ENCODE data around the gene SMIM17. TPM values are rescaled to one million over a fixed set of nuclear protein-coding genes. Genes with fewer than 3 reads are reported as not detected.

Gene SMIM17
- total RNA-seq, 6 donors from 2014 or later, result 0.29 to 0.30 TPM; not detected in 4

GRCh38 chr19:56596676-56597075 is 46.3 kb upstream of the SMIM17 start:
- peaks cover 0 to 10% (median 7%) of the 10 kb centered on the region in 4 donors for H3K36me3 ChIP-seq
- TF ChIP-seq POLR2AphosphoS5 (IDR thresholded peaks at IDR 0.05), result no peak
- TF ChIP-seq POLR2A (IDR thresholded peaks at IDR 0.05), result no peak
- H3K27me3 ChIP-seq, result no peaks in the 10 kb centered on the region
- peaks cover 0 to 8% (median 1%) of the 10 kb centered on the region in 4 donors for H3K9me3 ChIP-seq
- peak overlapping the region in 1 of 4 donors; percentile 88 for H3K4me3 ChIP-seq
- peaks cover 6 to 18% (median 12%) of the 10 kb centered on the region in 4 donors for H3K4me1 ChIP-seq
- ATAC-seq (ENCODE audit: low FRiP score in 2 of 2) (no peak), DNase-seq (no peak)
- 58 to 69% methylated on average over 4 of the region's 4 CpGs for WGBS, 2 donors
- no peak overlapping the region for H3K27ac ChIP-seq

- H3K36me3 ChIP-seq, result peaks cover 0 to 18% (median 10%) of the 10 kb centered on the region in 4 donors
- no peak overlapping the region for H3K4me3 ChIP-seq
- TF ChIP-seq POLR2AphosphoS5 (IDR thresholded peaks at IDR 0.05) (no peak), CTCF (IDR thresholded peaks at IDR 0.05) (no peak), EP300 (IDR thresholded peaks at IDR 0.05) (no peak), POLR2A (IDR thresholded peaks at IDR 0.05) (no peak)
- 89 to 95% methylated on average over 4 of the region's 4 CpGs for WGBS, 2 donors
- H3K4me1 ChIP-seq, result peaks cover 6 to 18% (median 12%) of the 10 kb centered on the region in 4 donors
- peaks cover 0 to 10% (median 4%) of the 10 kb centered on the region in 4 donors for H3K9me3 ChIP-seq
- H3K27me3 ChIP-seq, result no peaks in the 10 kb centered on the region
- no peak overlapping the region for H3K27ac ChIP-seq
- ATAC-seq (ENCODE audit: low FRiP score in 2 of 2) (no peak), DNase-seq (no peak)
Measured at GRCh38 chr19:56597696-56598095, 45.3 kb upstream of the SMIM17 start.

- Histone ChIP-seq H3K27ac (no peak overlapping the region), H3K4me1 (peaks cover under 1 to 7% (median 3%) of the 10 kb centered on the region in 4 donors), H3K36me3 (peaks cover 0 to 23% (median 11%) of the 10 kb centered on the region in 4 donors), H3K27me3 (no peaks in the 10 kb centered on the region), H3K9me3 (peaks cover 13 to 38% (median 26%) of the 10 kb centered on the region in 4 donors), H3K4me3 (no peak overlapping the region)
- 93% methylated on average over 3 of the region's 3 CpGs; no CpG with 5 or more reads in 1 of the 2 donors for WGBS, 2 donors
- DNase-seq (no peak), ATAC-seq (ENCODE audit: low FRiP score in 2 of 2) (peak in 1 of 2 donors; percentile 43)
- TF ChIP-seq CTCF (IDR thresholded peaks at IDR 0.05) (no peak), EP300 (IDR thresholded peaks at IDR 0.05) (no peak)
Measured at GRCh38 chr19:56601375-56601774, 41.6 kb upstream of the SMIM17 start.

GRCh38 chr19:56603829-56604228 is 39.1 kb upstream of the SMIM17 start:
- no peak for ATAC-seq (ENCODE audit: low FRiP score in 2 of 2)
- WGBS, 2 donors, result 83 to 92% methylated on average over 6 of the region's 6 CpGs
- Histone ChIP-seq H3K4me1 (no peaks in the 10 kb centered on the region), H3K27me3 (no peaks in the 10 kb centered on the region), H3K9me3 (peaks cover 20 to 55% (median 43%) of the 10 kb centered on the region in 4 donors), H3K36me3 (peaks cover 0 to 23% (median 11%) of the 10 kb centered on the region in 4 donors), H3K4me3 (no peak overlapping the region), H3K27ac (no peak overlapping the region)
- no peak for DNase-seq
- no peak for TF ChIP-seq POLR2AphosphoS5 (IDR thresholded peaks at IDR 0.05)
- TF ChIP-seq CTCF (IDR thresholded peaks at IDR 0.05), result no peak
- TF ChIP-seq POLR2A (IDR thresholded peaks at IDR 0.05), result no peak
- TF ChIP-seq EP300 (IDR thresholded peaks at IDR 0.05), result no peak

- Histone ChIP-seq H3K36me3 (peaks cover 0 to 18% (median 2%) of the 10 kb centered on the region in 4 donors), H3K9me3 (peaks cover 41 to 78% (median 64%) of the 10 kb centered on the region in 4 donors), H3K27ac (no peak overlapping the region), H3K27me3 (no peaks in the 10 kb centered on the region), H3K4me1 (no peaks in the 10 kb centered on the region), H3K4me3 (no peak overlapping the region)
- no peak for DNase-seq
- WGBS, 2 donors, result 76 to 78% methylated on average over 8 of the region's 8 CpGs
- no peak for ATAC-seq (ENCODE audit: low FRiP score in 2 of 2)
- TF ChIP-seq POLR2A (IDR thresholded peaks at IDR 0.05) (no peak), EP300 (IDR thresholded peaks at IDR 0.05) (no peak), CTCF (IDR thresholded peaks at IDR 0.05) (no peak), POLR2AphosphoS5 (IDR thresholded peaks at IDR 0.05) (no peak)
Measured at GRCh38 chr19:56608274-56608964, 34.5 kb upstream of the SMIM17 start.

All from upper lobe of left lung (tissue), 6 donors.